ENCODE measurements around the gene TMEM236.
"Not testable (repeated sequence)": the region's sequence is repeated elsewhere in the genome, so short reads cannot be mapped to it uniquely, and the experiment has no call there.

Gene TMEM236

GRCh38 chr10:17751781-17752445 lies at the start of gene TMEM236:
TMEM236 (plus strand) TSS chr10:17752201; CDS start chr10:17752296, 95 bp downstream.
- no peak for DNase-seq

DNA sequence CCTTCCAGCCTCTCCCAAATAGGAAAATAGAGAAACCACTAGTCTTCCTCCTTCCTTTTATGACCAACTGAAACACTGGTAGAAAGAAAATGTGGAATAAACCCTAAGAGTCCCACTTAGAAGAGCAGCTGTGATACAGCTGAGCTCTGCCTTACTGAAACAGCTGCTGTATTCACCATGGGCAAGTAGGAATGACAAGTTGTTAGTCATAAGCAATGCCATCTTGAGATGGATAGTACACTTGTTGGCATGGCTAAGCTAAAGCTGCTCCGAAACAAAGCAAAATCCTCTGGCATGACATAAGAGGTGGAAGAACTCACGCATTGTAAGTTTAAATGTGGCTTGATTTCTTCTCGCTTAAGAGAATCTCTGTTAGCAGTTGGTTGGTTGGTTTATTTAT lies 48.3 kb upstream of the TMEM236 start:
- DNase-seq, result no peak

- no peak for DNase-seq
These were observed 43.2 kb upstream of the TMEM236 start for GRCh38 chr10:17708821-17709220.

GRCh38 chr10:17709492-17709891 lies 42.5 kb upstream of the TMEM236 start:
- DNase-seq, result no peak

GRCh38 chr10:17710181-17710580 lies 41.8 kb upstream of the TMEM236 start:
- no peak for DNase-seq

DNA sequence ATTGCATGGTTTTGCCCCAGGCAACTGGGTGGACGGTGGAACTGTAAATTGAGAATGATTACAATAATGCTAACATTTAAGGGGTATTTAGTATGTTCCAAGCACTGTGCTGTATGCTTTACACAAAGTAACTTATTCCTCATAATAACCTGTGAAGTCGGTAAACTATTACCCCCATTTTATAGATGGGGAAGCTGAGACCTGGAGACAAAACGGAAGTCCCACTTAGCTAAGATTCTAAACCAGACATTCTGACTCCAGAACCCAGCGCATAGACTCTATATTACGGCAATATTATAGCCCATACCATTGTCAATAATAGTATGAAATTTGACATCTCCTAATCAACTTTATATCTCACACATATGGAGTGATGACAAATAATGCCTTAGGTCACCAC lies 39.9 kb upstream of the TMEM236 start:
- no peak for DNase-seq

DNA sequence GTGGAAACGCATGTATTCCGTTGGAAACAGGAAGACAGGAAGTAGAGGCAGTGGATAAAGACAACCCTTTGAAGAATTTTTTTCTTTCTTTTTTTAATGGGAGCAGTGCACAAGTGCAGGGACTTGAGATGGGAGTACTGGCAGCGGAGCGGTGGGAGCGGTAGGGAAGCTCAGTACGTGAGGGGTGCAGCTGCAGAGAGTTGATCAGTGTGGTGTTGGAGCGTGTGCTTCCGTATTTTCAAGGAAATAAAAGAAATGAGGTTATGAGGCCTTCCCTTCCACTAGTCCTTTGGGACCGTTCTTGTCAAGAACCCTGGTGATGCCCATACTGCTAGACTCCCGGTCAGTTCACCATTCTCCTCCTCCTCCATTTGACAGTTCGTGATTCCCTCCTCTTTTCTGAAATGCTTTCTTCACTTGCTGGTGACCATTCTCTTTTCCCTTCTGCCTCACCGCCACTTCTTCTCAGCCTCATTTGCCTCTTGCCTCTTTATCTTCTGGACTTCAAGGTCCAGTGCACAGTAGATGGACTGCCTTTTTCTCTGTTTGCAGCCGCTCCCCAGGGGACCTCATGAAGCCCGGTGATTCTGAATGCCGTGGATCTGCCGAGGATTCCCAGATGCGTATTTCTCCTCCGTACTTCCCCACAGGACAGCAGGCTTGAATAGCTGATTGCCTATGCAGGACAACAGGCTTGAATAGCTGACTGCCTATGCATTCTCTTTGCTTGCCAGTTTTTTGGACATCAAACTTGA lies 39.1 kb upstream of the TMEM236 start:
- DNase-seq, result no peak

DNA sequence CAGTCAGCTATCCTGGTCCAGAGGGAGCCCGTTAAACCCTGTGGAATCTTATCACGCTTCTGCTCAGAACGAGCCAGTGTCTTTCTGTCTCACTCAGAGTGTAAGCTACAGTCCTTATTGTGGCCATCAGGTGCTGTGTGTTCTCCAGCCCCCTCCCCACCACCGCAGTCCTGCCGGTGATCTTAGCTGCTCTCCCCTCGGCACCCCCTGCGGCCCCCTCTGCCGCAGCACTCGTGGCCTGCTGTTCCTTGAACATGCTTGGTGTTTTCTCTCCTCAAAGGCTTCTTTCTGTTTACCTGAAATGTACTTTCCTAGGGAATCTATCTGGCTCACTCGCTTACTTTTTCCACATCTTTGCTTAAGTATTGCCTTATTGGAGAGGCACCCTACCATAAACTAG lies 38.2 kb upstream of the TMEM236 start:
- no peak for DNase-seq

- no peak for DNase-seq
These were observed 35.8 kb upstream of the TMEM236 start for GRCh38 chr10:17716161-17716560.

GRCh38 chr10:17722317-17723014 lies 29.5 kb upstream of the TMEM236 start:
- not testable (repeated sequence) for DNase-seq

DNA sequence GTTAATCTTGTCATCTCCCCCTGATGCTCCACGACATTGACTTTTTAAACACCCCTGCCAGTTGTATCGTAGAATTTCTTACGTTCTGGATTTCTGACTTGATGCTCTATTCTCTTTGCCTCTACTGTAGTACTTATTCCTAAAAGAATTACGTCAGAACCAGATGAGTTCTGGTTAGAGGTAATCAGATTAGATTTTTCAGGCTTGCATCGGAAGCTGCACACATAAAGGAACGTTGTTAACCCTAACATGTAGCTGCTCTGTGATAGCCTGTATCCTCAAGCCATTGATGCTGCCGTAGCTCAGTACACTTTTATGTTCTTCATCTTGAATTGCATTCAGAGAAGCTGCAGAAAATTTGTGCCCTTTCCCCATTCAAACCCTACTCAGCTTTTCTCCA lies 26.3 kb upstream of the TMEM236 start:
- no peak for DNase-seq

DNA sequence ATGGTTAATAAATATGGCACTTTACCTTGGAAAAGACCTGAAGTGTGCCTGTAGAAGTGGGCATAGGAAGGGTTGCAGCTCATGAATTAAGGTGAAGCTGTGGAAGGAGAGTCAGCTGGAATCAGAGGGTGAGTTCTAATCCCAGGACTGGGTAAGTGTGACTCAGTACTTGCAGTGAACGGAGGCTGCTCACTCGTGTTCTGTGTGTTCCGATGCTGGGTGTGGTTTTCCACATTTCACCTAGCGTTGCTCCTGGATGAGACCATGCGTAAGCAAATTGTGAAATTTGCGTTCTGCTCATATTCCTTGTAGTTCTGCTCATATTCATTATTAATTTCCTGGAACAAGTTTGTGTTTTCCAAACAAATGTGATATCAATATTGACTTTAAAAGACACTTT lies 22.4 kb upstream of the TMEM236 start:
- no peak for DNase-seq

DNA sequence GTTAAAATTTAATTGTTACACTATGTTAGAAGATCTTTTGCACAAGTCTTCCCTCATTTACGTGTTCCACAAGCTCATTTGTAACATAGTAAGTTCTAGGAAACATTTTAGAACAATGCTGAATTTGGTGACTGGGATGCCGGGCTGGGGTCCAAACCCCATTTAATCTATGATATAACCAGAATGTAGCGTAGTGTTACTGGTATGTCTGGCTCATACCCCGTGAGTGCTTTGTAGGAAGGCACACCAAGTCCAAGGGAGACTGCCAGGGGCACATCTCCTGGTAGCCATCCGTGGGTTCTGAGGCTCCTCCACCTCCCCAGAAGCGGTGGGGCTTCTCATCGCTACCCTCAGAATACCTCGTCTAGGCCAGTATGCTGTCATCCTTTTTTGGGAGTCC lies 21.3 kb upstream of the TMEM236 start:
- no peak for DNase-seq

GRCh38 chr10:17731331-17732020 lies 20.5 kb upstream of the TMEM236 start:
- DNase-seq, result no peak

GRCh38 chr10:17733620-17734019 lies 18.4 kb upstream of the TMEM236 start:
- no peak for DNase-seq

- no peak for DNase-seq
These were observed 17.4 kb upstream of the TMEM236 start for GRCh38 chr10:17734432-17735080.

DNA sequence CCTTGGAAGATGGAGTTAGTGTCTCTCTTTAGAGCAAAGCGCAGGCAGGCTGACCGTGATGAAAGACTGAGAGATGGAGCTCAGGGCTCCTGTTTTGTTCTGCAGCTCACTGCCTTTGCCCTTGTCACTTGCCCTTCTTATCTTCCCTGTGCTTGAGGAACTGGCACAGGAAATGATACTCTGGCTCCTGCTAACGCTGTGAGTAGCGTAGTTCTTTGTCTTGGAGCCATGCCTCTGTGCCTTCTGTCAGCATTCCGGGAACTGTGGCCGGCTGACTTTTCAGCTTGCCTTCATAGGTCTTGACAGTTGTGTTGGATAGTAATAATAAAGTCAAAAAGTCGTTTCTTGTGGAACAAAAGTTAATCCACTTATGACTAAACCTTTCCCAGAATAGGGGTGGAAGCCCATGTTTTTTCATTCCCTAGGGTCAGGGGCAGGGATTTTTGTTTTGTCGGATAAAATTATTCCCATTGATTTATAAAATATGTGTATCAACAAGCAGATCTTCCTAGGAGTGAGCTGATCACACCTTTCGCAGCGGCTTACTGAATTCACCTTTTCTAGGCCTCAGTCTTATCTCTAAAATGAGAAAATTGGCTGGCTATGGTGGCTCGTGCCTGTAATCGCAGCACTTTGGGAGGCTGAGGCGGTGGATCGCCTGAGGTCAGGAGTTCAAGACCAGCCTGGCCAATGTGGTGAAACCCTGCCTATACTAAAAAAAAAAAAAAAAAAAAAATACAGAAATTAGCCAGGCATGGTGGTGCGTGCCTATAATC lies 16.6 kb upstream of the TMEM236 start:
- no peak for DNase-seq

- DNase-seq, result no peak
These were observed 15.8 kb upstream of the TMEM236 start for GRCh38 chr10:17736223-17736622.

GRCh38 chr10:17737027-17737965 lies 14.7 kb upstream of the TMEM236 start:
- no peak for DNase-seq

DNA sequence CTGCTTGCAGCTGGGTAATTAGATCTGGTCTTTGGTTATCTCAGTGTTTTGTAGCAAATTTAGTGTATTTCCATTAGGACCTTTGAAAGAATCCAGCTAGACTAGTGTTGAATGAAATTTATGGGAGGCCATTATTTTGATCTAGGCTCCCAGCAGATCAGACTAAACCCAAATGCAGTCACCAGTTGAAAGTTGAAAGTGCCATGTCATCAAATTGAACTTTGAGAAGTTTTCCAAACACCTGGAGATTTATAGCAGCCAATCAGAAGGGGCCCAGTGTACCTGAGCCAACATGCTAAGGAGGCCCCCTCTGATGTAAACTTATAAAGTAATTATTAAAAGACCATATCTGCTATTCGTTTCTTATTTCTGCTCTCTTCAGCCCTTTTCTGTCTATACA lies 11.3 kb upstream of the TMEM236 start:
- no peak for DNase-seq

GRCh38 chr10:17742918-17743317 lies 9.1 kb upstream of the TMEM236 start:
- DNase-seq, result no peak
